Fibroblast of lung (primary cell): ENCODE measurements around the gene PSG5.
"Not testable (repeated sequence)": the region's sequence is repeated elsewhere in the genome, so short reads cannot be mapped to it uniquely, and the experiment has no call there.

ENCODE experiments used
- EZH2 ChIP-seq: IDR thresholded peaks from 2 replicates; pipeline ENCODE4 v1.5.1; 2012; ENCODE audit warnings: low read length, control low read depth, mild to moderate bottlenecking; ENCODE audit errors: missing control alignments
- TF ChIP-seq, protein P1 (sequence below), 2 donors: IDR thresholded peaks in 1 of 2; conservative IDR thresholded peaks in 1 of 2; 1 replicate in 1 of 2; 2 replicates in 1 of 2; pipeline ENCODE4 v1.5.1; 2011 to 2012; ENCODE audit warnings: low read length in 2 of 2, control low read depth in 1 of 2, inconsistent platforms in 1 of 2, low read depth in 1 of 2, mild to moderate bottlenecking in 1 of 2

DNA sequence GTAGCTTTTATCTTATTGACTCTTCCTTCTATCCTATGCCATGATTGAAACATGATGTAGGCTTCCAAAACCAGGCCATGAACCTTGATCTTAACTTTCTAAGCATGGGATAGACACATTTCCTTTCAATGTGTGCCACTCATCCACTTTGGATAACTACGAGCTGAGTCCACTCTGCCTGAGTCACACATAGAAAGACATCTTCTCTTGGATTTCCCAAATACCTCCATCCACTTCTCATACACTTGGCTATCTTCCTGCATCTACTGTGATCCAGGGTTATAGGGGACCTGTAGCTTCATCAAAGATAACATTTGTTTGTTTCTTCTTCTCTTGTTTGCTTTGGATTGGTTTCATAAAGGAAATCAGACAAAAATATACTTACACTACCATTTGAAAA is 44.6 kb downstream of the PSG5 start:
- TF ChIP-seq, protein P1, sequence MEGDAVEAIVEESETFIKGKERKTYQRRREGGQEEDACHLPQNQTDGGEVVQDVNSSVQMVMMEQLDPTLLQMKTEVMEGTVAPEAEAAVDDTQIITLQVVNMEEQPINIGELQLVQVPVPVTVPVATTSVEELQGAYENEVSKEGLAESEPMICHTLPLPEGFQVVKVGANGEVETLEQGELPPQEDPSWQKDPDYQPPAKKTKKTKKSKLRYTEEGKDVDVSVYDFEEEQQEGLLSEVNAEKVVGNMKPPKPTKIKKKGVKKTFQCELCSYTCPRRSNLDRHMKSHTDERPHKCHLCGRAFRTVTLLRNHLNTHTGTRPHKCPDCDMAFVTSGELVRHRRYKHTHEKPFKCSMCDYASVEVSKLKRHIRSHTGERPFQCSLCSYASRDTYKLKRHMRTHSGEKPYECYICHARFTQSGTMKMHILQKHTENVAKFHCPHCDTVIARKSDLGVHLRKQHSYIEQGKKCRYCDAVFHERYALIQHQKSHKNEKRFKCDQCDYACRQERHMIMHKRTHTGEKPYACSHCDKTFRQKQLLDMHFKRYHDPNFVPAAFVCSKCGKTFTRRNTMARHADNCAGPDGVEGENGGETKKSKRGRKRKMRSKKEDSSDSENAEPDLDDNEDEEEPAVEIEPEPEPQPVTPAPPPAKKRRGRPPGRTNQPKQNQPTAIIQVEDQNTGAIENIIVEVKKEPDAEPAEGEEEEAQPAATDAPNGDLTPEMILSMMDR (conservative IDR thresholded peaks at IDR 0.05 in 1 of 2, IDR thresholded peaks at IDR 0.05 in 1 of 2; ENCODE audit: low read depth in 1 of 2, low read length in 2 of 2), result not testable (repeated sequence)
- TF ChIP-seq EZH2, result not testable (repeated sequence)
